HG02870 (cell line): ENCODE data around the gene DUOXA2.
"Not testable (repeated sequence)": the region's sequence is repeated elsewhere in the genome, so short reads cannot be mapped to it uniquely, and the experiment has no call there.

ENCODE experiments used
- ATAC-seq: cut with Tn5 transposase; IDR thresholded peaks from one replicate; pipeline ENCODE4 v1.9.1; 2021; ENCODE audit warnings: mild to moderate bottlenecking, moderate library complexity; ENCODE audit not compliant: unreplicated experiment

Gene DUOXA2

GRCh38 chr15:45134682-45135604, 20.8 kb downstream of the DUOXA2 start:
- ATAC-seq: no peak

- not testable (repeated sequence) for ATAC-seq
These were observed 21.7 kb downstream of the DUOXA2 start for GRCh38 chr15:45135705-45136377.

DNA sequence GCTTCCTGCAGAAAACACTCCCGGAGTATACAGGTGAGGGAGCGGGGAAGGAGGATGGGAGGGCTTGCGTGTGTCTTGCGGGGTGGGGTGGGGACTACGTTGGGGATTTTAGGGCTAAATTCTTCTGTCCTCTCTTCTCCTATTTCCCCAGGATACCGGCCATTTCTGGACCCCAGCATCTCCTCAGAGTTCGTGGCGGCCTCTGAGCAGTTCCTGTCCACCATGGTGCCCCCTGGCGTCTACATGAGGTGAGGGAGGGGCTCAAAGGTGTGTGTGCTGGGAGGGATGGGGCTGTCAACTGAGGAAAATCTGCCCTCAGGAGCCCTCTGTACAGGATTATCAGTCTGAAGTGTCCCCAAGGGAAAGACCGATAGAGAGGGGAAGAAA, 22.2 kb downstream of the DUOXA2 start:
- no peak for ATAC-seq

DNA sequence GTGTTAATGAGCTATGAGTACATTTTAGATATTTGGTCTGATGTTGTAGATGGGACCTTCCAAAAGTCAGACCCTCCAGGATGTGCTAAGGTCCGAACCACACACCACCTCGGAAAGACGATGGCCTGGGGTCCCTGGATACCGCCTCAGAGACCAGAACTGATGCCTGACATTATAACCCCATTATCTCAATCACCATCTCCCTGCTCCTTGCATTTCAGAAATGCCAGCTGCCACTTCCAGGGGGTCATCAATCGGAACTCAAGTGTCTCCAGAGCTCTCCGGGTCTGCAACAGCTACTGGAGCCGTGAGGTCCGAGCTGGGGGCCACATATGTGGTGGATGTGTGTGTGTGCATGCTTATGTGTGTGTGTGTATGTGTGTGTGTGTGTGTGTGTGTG, 23.6 kb downstream of the DUOXA2 start:
- no peak for ATAC-seq

GRCh38 chr15:45138814-45139765, 25.0 kb downstream of the DUOXA2 start:
- no peak for ATAC-seq

GRCh38 chr15:45139770-45140169, 25.6 kb downstream of the DUOXA2 start:
- no peak for ATAC-seq

GRCh38 chr15:45140557-45141250, 26.6 kb downstream of the DUOXA2 start:
- no peak for ATAC-seq

DNA sequence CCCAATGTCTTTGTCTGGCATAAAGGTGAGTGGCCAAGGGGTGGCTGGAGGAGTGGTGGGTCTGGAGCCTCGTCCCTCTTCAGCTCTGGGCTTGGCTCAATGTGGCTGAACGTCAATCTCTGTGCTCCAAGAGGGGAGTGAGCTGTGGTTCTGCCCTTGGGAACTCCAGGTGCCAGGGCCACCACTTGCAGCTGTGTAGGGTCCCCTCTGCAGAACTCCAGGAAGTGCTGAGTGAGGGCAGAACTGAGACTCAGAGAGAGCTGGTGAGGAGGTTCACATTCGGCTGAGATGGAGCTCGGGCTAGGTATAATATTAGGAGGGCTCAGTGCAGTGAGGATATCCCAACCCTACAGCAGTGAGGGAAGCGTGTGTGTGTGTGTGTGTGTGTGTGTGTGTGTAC, 27.3 kb downstream of the DUOXA2 start:
- no peak for ATAC-seq

DNA sequence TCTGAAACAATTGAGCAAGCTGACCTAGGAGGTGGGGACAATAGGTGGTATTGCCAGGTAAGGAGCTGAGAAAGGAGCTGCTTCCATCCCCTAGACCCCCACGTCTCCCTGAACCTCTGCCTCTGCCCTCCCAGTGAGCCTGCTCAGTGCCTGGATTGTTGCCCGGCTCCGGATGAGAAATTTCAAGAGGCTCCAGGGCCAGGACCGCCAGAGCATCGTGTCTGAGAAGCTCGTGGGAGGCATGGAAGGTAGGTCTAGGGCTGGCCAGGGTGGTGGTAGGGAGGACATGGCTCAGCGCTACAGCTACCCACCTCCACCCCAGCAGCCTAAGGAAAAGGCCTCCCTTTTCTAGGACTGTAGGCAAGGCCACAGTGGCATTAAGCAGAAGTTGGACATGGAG, 28.9 kb downstream of the DUOXA2 start:
- ATAC-seq: no peak

DNA sequence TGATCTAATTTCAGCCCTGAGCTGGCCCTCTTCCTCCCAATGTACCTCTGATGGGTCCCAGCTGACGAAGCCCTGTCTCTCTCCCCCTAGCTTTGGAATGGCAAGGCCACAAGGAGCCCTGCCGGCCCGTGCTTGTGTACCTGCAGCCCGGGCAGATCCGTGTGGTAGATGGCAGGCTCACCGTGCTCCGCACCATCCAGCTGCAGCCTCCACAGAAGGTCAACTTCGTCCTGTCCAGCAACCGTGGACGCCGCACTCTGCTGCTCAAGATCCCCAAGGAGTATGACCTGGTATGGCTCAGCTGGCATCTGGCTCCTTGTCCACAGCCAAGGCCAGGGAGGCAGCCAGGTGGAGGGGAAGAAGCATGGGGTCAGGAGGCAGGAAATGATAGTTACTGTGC, 29.8 kb downstream of the DUOXA2 start:
- ATAC-seq: no peak

GRCh38 chr15:45144775-45145174, 30.6 kb downstream of the DUOXA2 start:
- ATAC-seq: no peak

DNA sequence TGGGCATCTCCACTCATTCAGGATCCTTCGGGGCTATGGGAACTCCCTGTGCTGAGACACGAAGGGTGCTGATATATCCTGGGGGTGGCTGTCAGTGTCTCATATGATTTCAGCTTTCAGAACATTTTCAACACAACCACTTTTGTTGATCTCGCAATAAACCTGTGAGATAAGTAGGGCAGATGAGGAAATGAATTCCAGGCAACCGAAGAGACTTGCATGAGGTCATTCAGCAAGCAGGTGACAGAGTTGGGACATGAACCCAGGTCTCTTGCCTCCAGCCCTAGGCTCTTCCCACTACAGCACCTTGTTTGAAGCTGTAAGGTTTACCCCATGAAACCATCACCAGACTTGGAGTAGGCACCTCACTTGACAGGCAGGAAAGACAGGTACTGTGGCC, 32.3 kb downstream of the DUOXA2 start:
- ATAC-seq: no peak

DNA sequence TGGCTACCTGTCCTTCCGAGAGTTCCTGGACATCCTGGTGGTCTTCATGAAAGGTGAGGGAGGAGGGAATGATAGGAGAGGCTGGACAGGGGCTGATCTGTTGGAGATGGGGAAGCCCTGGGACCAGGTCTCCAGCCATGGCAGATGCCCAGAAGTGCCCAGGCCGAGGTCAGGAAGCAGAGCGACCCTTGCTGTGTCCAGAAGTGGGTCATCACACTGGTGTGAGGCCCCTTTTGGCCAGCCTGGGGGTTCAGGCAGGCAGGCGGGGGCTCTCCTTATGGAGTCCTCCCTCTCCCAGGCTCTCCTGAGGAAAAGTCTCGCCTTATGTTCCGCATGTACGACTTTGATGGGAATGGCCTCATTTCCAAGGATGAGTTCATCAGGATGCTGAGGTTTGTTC, 33.5 kb downstream of the DUOXA2 start:
- ATAC-seq: no peak

- no peak for ATAC-seq
These were observed 34.2 kb downstream of the DUOXA2 start for GRCh38 chr15:45148076-45149059.

DNA sequence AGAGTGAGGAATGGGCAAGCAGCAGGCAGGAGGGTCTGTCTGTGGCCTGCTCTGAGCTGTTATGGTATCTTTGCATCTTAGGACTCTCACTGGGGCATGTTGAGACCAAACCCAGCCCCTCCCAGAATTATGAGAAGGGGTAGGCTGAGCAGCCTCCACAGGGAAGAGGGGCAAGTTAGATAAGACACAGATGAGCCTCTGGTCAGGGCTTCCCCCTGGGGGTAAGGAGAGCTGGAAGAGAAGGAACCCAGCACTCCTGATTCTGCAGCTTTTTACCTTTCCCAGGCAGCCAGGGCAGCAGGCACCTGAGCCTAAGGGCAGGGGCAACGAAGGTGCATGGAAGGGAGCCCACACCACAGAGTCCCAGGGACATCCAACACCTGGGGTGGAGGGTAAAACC, 34.9 kb downstream of the DUOXA2 start:
- ATAC-seq: no peak

- no peak for ATAC-seq
These were observed 36.4 kb downstream of the DUOXA2 start for GRCh38 chr15:45150481-45150880.

- ATAC-seq: no peak
These were observed 36.9 kb downstream of the DUOXA2 start for GRCh38 chr15:45150997-45151396.

DNA sequence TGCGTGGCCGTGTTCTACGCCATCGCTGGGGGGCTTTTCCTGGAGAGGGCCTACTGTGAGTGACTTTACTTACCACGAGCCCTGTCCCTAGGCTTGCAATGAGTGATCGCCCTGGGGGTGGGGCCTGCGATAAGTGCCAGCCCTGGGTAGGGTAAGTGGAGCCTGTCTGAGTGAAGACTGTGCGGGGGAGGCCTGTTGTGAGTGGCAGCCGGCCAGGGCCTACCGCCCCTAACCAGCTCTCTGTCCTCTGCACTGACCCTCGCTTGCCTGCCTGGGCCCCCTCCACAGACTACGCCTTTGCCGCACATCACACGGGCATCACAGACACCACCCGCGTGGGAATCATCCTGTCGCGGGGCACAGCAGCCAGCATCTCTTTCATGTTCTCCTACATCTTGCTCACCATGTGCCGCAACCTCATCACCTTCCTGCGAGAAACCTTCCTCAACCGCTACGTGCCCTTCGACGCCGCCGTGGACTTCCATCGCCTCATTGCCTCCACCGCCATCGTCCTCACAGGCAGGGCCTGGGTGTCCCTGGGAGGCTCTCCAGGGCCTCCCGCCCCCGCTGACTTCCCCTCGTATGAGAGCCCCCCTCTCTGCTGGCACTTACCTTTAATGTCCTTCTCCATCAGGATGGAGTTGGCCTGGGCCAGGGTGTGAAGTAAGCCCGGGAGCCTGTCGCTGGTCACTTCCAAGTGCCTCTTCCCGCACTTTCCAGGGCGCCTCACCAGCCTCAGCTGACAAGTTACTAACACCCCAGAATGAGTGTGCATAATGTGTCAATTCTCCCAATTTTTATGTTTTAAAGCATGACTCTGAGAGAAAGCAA, 38.1 kb downstream of the DUOXA2 start:
- ATAC-seq: no peak

DNA sequence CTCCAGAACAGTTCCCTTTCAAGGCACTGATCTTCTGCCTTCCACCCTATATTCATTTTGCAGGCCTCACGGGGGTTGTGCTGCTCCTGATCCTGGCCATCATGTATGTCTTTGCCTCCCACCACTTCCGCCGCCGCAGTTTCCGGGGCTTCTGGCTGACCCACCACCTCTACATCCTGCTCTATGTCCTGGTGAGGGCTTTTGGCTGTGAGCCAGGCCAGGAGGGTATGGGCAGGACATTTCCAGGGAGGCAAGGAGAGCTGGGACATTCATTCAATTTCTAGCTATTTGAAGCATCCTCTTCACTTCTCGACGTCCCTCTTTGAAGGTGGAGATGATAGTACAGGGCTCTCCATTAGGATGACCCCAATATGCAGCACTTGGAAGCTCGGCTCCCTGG, 41.6 kb downstream of the DUOXA2 start:
- ATAC-seq: no peak
